GM18907 (cell line): ENCODE measurements around the gene TTC9B.

ENCODE experiments used
- ATAC-seq: cut with Tn5 transposase; IDR thresholded peaks from one replicate; pipeline ENCODE4 v1.9.1; 2021; ENCODE audit warnings: mild to moderate bottlenecking, moderate library complexity; ENCODE audit not compliant: unreplicated experiment

Gene TTC9B

GRCh38 chr19:40249201-40249600, 31.0 kb upstream of the TTC9B start:
- ATAC-seq, result no peak

DNA sequence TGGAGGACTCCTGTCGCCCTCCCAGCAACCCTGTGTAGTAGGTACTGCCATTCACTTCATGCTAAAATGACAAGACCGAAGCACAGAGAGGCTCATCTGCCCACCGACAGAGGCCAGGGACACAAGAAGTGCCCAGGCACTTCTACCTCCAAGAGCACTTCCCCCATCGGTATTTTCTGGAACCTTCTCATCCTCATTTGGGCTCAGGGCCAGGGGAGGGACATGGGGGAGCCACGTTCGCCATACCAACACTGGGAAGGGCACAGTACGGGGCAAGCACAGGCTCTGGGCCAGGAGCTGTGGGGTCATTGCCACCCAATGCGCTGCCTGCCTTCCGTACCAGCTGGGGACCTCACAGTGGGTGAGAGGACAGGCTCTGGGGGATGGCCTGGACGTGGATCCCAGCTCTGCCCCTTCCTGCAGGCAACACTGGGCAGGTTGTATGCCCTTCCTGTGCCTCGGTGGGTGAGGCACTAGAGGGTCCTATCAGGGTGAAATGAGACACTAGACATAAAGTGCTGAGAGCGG, 29.6 kb upstream of the TTC9B start:
- no peak for ATAC-seq

DNA sequence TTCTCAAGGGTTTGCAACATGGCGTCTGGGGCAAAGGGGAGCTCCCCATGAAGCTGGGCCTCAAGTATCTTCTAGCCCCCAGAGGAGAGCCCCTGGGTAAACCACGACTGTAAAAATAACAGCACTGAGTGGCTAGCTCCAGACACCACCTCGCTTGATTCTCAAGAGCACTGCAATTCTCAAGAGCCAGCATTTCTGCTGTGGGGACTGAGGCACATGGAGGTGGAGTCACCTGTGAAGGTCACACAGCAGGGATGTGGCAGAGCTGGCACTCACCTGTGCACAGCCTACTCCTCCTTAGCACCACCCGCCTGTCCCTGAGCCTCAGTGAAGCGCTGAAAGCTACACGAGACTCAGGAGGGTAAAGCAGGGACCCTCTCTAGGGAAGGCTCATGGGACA, 29.0 kb upstream of the TTC9B start:
- no peak for ATAC-seq

GRCh38 chr19:40246292-40247073, 28.3 kb upstream of the TTC9B start:
- ATAC-seq, result no peak

DNA sequence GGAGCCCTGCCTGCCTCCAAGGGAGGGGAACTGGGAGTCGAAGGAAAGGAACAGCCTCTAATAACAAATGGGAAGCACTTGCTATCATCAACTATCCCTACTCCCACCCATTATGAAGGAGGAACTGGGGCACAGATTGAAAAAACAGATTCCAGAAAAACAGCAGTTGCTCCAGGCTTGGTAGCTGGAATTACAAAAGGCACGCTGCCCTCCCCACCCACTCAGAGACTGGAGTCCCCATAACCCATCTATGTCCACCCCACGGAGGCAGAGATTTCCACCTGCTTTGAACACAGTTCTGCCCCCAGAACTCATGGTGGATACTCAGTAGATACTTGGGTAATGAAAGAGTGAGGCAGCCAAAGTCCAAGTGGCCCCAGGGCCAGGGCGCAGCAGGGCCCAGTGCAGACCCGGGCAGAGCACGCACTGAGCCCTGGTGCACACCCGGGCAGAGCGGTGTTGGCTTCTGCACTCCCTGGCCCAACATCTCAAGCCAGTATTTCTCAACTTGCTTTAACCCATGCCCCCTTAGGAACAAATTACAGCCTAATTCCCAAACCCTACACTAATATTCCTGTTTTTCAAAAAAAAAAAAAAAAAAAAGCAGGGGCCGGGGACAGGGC, 27.4 kb upstream of the TTC9B start:
- no peak for ATAC-seq

- ATAC-seq, result no peak
These were observed 26.6 kb upstream of the TTC9B start for GRCh38 chr19:40244579-40245317.

- no peak for ATAC-seq
These were observed 25.0 kb upstream of the TTC9B start for GRCh38 chr19:40243181-40243580.

DNA sequence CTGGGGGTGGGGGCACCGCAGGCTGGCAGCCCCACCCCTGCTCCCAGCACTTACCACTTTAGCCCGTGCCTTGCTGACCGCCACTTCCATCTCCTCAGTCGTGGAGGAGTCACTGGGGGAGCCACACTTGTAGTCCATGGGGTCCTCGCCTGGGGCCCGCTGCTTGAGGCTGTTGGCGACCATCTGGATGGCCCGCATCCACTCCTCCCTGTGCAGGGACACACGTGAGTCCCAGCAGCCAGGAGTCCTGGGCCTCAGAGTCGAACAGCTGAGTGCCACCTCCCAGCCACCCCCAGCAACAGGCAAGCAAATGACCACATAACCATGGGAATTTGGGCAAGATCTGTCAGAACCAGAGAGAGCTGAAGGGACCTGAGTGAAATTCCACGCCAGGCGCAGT, 24.3 kb upstream of the TTC9B start:
- no peak for ATAC-seq

GRCh38 chr19:40241809-40242384, 23.7 kb upstream of the TTC9B start:
- no peak for ATAC-seq

DNA sequence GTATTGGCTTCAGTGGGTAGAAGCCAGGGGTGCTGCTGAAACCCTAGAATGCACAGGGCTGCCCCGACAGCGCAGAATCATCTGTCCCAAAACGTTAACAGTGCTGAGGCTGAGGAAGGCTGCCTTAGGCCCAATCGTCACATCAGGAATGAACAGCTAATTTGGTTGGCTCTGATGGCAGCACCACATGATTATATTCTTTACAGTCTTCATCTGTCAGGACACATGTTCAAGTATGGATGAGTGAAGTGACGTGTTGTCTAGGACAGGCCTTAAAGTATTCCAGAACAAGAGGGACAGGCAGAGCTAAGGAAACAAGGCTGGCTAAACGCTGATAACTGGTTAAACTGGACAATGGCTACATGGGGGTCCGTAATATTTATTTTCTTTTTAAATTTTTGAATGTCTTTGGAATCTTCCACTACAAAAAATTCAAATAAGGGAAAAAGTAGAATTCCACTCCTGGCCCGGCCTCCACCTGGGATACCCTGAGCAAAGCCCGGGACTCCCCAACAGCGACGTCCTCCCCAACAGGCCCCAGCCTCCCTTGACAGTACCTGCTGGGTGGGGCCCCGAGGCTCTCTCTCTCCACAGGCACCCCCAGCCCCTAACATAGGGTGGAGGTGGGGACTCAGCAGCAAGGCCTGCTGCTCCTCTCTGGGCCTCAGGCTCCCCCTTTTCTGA, 23.1 kb upstream of the TTC9B start:
- ATAC-seq, result no peak

- no peak for ATAC-seq
These were observed 22.1 kb upstream of the TTC9B start for GRCh38 chr19:40240332-40240731.

GRCh38 chr19:40239415-40240226, 21.4 kb upstream of the TTC9B start:
- ATAC-seq, result no peak

DNA sequence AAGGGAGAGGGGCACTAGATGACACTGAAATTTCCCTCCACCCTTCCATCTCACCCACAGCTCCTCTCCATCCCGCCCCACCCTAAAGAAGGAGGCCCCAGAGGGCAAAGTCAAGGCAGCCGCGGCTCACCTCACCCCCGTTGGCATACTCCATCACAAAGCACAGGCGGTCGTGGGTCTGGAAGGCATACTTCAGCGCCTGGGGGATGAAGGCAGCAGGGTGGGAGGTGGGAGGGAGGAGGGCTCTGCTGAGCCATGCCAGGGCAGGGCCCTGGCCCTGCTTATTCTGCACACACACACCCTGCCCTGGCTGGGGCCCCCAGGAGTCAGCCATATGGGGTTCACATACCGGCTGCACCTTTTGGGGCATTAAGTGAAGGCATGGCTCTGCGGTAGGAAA, 20.6 kb upstream of the TTC9B start:
- ATAC-seq, result no peak

DNA sequence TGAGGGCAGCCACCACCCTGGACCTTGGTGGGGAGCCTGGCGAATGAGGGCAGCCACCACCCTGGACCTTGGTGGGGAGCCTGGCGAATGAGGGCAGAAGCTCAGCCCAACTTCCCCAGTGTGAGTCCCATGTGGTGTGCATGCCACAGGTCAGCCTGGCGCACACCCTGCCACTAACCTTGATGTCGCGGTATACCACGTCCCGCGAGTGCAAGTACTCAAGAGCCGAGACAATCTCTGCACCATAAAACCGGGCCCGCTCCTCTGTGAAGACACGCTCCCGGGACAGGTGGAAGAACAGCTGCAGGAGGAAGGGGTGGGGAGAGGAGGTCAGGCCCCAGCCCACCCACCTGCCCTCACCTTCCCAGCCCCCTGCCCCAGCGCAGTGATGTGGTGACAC, 19.6 kb upstream of the TTC9B start:
- ATAC-seq, result no peak

DNA sequence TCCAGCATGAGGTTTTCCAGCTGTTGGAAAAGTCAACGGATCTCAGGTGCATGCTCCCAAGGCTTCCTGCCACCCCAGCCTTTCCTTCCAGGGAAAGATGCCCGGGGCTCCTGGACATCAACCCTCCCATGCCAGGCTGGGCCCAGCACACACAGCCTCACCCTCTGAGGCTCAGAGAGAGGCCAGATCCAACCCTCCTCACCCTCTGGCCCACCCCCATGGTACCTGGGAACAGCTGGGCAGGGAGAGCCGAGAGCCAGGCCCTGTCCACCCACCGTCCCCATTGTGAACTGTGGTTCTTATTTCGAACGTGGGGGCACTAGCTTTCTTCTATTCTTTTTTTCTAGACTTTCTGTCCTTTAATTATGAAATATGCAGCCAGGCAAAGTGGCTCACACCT, 18.2 kb upstream of the TTC9B start:
- ATAC-seq, result no peak

DNA sequence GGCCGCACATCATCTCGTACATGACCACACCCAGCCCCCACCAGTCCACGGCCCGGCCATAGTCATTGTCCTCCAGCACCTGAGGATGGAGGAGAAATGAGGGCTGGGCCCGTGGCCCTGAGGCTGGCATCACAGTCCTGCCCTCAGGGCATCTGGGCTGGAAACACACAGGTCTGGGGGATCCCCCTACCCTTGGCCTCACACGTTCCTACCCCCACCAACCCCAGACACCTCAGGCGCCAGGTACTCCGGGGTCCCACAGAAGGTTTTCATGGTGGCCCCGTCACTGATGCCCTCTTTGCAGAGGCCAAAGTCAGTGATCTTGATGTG, 17.8 kb upstream of the TTC9B start:
- no peak for ATAC-seq

- no peak for ATAC-seq
These were observed 17.2 kb upstream of the TTC9B start for GRCh38 chr19:40235238-40236025.

GRCh38 chr19:40234429-40235237, 16.4 kb upstream of the TTC9B start:
- no peak for ATAC-seq
